ENCODE results near the gene FKBP7. TPM values are rescaled to one million over a fixed set of nuclear protein-coding genes. Genes with fewer than 3 reads are reported as not detected.

The FKBP7 gene
- total and polyA plus RNA-seq, 4 donors = 2.8 to 10.4 (median 4.9) TPM

GRCh38 chr2:178508646-178509045, 30.2 kb upstream of the FKBP7 start:
- 94% methylated on average over 2 of the region's 2 CpGs for WGBS
- Histone ChIP-seq H3K4me1 (ENCODE audit: control insufficient read depth in 4 of 4, insufficient read depth in 4 of 4, low read length in 3 of 4) (peaks cover 0 to 9% (median 5%) of the 10 kb centered on the region in 4 donors), H3K27ac (ENCODE audit: low read depth in 1 of 2, low read length in 2 of 2) (no peak overlapping the region), H3K4me3 (ENCODE audit: low read depth in 1 of 3, low read length in 3 of 3) (no peak overlapping the region), H3K36me3 (ENCODE audit: control insufficient read depth in 4 of 4, insufficient read depth in 3 of 4, low read depth in 1 of 4, low read length in 3 of 4) (peaks cover 0 to 14% (median 8%) of the 10 kb centered on the region in 4 donors), H3K9me3 (ENCODE audit: control insufficient read depth in 4 of 4, low read length in 3 of 4) (no peaks in the 10 kb centered on the region), H3K9ac (ENCODE audit: low read depth in 1 of 2, low read length in 2 of 2) (no peak overlapping the region), H3K27me3 (ENCODE audit: control insufficient read depth in 4 of 4, insufficient read depth in 4 of 4, low read length in 3 of 4) (no peaks in the 10 kb centered on the region)
- no peak for TF ChIP-seq FOXA1 (IDR thresholded peaks at IDR 0.05)
- no peak for TF ChIP-seq HNF4G (IDR thresholded peaks at IDR 0.05)
- TF ChIP-seq YY1 (IDR thresholded peaks at IDR 0.05) = no peak
- no peak for TF ChIP-seq RXRA (IDR thresholded peaks at IDR 0.05)
- TF ChIP-seq, protein P1, sequence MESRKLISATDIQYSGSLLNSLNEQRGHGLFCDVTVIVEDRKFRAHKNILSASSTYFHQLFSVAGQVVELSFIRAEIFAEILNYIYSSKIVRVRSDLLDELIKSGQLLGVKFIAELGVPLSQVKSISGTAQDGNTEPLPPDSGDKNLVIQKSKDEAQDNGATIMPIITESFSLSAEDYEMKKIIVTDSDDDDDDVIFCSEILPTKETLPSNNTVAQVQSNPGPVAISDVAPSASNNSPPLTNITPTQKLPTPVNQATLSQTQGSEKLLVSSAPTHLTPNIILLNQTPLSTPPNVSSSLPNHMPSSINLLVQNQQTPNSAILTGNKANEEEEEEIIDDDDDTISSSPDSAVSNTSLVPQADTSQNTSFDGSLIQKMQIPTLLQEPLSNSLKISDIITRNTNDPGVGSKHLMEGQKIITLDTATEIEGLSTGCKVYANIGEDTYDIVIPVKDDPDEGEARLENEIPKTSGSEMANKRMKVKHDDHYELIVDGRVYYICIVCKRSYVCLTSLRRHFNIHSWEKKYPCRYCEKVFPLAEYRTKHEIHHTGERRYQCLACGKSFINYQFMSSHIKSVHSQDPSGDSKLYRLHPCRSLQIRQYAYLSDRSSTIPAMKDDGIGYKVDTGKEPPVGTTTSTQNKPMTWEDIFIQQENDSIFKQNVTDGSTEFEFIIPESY (IDR thresholded peaks at IDR 0.05) = no peak
- no peak for TF ChIP-seq JUND (IDR thresholded peaks at IDR 0.05)
- DNase-seq (ENCODE audit: low spot score) = no peak

GRCh38 chr2:178506949-178507348, 28.5 kb upstream of the FKBP7 start:
- TF ChIP-seq RAD21 (IDR thresholded peaks at IDR 0.05) (no peak), NR2F2 (IDR thresholded peaks at IDR 0.05) (no peak), YY1 (IDR thresholded peaks at IDR 0.05) (no peak), GABPA (IDR thresholded peaks at IDR 0.05 in 1 of 2, conservative IDR thresholded peaks at IDR 0.05 in 1 of 2) (no peak), HNF4G (IDR thresholded peaks at IDR 0.05) (no peak), FOXA2 (IDR thresholded peaks at IDR 0.05) (no peak), EGR1 (IDR thresholded peaks at IDR 0.05; ENCODE audit: low read depth in 2 of 2) (no peak)
- TF ChIP-seq, protein P2, sequence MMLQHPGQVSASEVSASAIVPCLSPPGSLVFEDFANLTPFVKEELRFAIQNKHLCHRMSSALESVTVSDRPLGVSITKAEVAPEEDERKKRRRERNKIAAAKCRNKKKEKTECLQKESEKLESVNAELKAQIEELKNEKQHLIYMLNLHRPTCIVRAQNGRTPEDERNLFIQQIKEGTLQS (IDR thresholded peaks at IDR 0.05) = no peak
- TF ChIP-seq, protein P3, sequence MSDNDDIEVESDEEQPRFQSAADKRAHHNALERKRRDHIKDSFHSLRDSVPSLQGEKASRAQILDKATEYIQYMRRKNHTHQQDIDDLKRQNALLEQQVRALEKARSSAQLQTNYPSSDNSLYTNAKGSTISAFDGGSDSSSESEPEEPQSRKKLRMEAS (IDR thresholded peaks at IDR 0.05) = no peak
- TF ChIP-seq, protein P4, sequence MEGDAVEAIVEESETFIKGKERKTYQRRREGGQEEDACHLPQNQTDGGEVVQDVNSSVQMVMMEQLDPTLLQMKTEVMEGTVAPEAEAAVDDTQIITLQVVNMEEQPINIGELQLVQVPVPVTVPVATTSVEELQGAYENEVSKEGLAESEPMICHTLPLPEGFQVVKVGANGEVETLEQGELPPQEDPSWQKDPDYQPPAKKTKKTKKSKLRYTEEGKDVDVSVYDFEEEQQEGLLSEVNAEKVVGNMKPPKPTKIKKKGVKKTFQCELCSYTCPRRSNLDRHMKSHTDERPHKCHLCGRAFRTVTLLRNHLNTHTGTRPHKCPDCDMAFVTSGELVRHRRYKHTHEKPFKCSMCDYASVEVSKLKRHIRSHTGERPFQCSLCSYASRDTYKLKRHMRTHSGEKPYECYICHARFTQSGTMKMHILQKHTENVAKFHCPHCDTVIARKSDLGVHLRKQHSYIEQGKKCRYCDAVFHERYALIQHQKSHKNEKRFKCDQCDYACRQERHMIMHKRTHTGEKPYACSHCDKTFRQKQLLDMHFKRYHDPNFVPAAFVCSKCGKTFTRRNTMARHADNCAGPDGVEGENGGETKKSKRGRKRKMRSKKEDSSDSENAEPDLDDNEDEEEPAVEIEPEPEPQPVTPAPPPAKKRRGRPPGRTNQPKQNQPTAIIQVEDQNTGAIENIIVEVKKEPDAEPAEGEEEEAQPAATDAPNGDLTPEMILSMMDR (IDR thresholded peaks at IDR 0.05; ENCODE audit: low read depth, low read length, missing input control) = no peak
- no peaks in the 10 kb centered on the region for H3K27me3 ChIP-seq (ENCODE audit: control insufficient read depth in 4 of 4, insufficient read depth in 4 of 4, low read length in 3 of 4)
- DNase-seq (ENCODE audit: low spot score) = no peak
- H3K4me1 ChIP-seq (ENCODE audit: control insufficient read depth in 4 of 4, insufficient read depth in 4 of 4, low read length in 3 of 4) = peaks cover 0 to 9% (median 5%) of the 10 kb centered on the region in 4 donors
- H3K9ac ChIP-seq (ENCODE audit: low read depth in 1 of 2, low read length in 2 of 2) = no peak overlapping the region
- WGBS = 58% methylated on average over 1 of the region's 1 CpG
- no peak overlapping the region for H3K4me3 ChIP-seq (ENCODE audit: low read depth in 1 of 3, low read length in 3 of 3)
- peaks cover 2 to 29% (median 22%) of the 10 kb centered on the region in 4 donors for H3K36me3 ChIP-seq (ENCODE audit: control insufficient read depth in 4 of 4, insufficient read depth in 3 of 4, low read depth in 1 of 4, low read length in 3 of 4)
- H3K9me3 ChIP-seq (ENCODE audit: control insufficient read depth in 4 of 4, low read length in 3 of 4) = no peaks in the 10 kb centered on the region
- no peak overlapping the region for H3K27ac ChIP-seq (ENCODE audit: low read depth in 1 of 2, low read length in 2 of 2)

DNA sequence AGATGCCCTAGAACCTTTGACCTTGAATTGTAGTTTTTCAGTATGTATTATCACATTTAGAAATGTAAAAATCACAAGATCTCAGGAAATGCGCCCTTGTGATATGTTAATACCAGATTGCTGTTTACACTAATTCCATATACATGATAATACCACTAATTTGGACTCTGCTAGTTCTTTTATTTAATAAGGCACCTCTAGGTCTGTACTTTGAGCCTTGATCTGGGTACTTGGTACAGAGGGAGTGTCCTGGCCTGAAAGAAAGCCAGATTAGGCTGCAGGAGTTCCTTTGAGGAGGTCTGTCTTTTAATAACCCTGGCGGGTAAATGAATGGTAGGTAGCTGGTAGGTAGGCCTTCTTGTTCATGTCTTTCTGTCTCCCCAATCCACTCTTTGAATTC, 28.1 kb upstream of the FKBP7 start:
- WGBS = 93% methylated on average over 2 of the region's 2 CpGs
- H3K4me1 ChIP-seq (ENCODE audit: control insufficient read depth in 4 of 4, insufficient read depth in 4 of 4, low read length in 3 of 4) = peaks cover 0 to 9% (median 5%) of the 10 kb centered on the region in 4 donors
- no peaks in the 10 kb centered on the region for H3K27me3 ChIP-seq (ENCODE audit: control insufficient read depth in 4 of 4, insufficient read depth in 4 of 4, low read length in 3 of 4)
- DNase-seq (ENCODE audit: low spot score) = no peak
- H3K4me3 ChIP-seq (ENCODE audit: low read depth in 1 of 3, low read length in 3 of 3) = no peak overlapping the region
- H3K27ac ChIP-seq (ENCODE audit: low read depth in 1 of 2, low read length in 2 of 2) = no peak overlapping the region
- peaks cover 2 to 32% (median 27%) of the 10 kb centered on the region in 4 donors for H3K36me3 ChIP-seq (ENCODE audit: control insufficient read depth in 4 of 4, insufficient read depth in 3 of 4, low read depth in 1 of 4, low read length in 3 of 4)
- no peaks in the 10 kb centered on the region for H3K9me3 ChIP-seq (ENCODE audit: control insufficient read depth in 4 of 4, low read length in 3 of 4)
- no peak overlapping the region for H3K9ac ChIP-seq (ENCODE audit: low read depth in 1 of 2, low read length in 2 of 2)
- TF ChIP-seq, protein P1 (IDR thresholded peaks at IDR 0.05) = no peak
- peak; percentile 45 for TF ChIP-seq HNF4G (IDR thresholded peaks at IDR 0.05)
- TF ChIP-seq HNF4A (conservative IDR thresholded peaks at IDR 0.05) = peak; percentile 65 to 80
- no peak for TF ChIP-seq FOXA2 (IDR thresholded peaks at IDR 0.05)

All from liver (tissue), 9 donors.